GM18520 (cell line): Measurements from ENCODE around the gene NPIPA3.
A peak's percentile ranks its signal among the peaks of the same experiment; 100 is the strongest.
"Not testable (repeated sequence)": the region's sequence is repeated elsewhere in the genome, so short reads cannot be mapped to it uniquely, and the experiment has no call there.

Experiments used
- ATAC-seq: cut with Tn5 transposase; IDR thresholded peaks from one replicate; pipeline ENCODE4 v1.9.1; 2021; ENCODE audit not compliant: unreplicated experiment

NPIPA3 gene

GRCh38 chr16:14703156-14704011 lies at the start of gene NPIPA3:
TSS of gene NPIPA3 (plus strand) at chr16:14703411. CDS start at chr16:14708944, 5,533 bp downstream.
- ATAC-seq = peak; percentile 99

GRCh38 chr16:14658063-14658462 lies 45.1 kb upstream of the NPIPA3 start:
- peak; percentile 64 for ATAC-seq

- ATAC-seq = no peak
Measured at GRCh38 chr16:14667347-14668266, 35.6 kb upstream of the NPIPA3 start.

GRCh38 chr16:14668556-14669223 lies 34.5 kb upstream of the NPIPA3 start:
- ATAC-seq = no peak

GRCh38 chr16:14669776-14670175 lies 33.4 kb upstream of the NPIPA3 start:
- no peak for ATAC-seq

GRCh38 chr16:14672403-14672971 lies 30.7 kb upstream of the NPIPA3 start:
- ATAC-seq = no peak

GRCh38 chr16:14676633-14677032 lies 26.6 kb upstream of the NPIPA3 start:
- no peak for ATAC-seq

GRCh38 chr16:14677627-14678026 lies 25.6 kb upstream of the NPIPA3 start:
- ATAC-seq = no peak

- ATAC-seq = no peak
Measured at GRCh38 chr16:14678748-14679497, 24.3 kb upstream of the NPIPA3 start.

GRCh38 chr16:14680396-14680795 lies 22.8 kb upstream of the NPIPA3 start:
- not testable (repeated sequence) for ATAC-seq

GRCh38 chr16:14681115-14681514 lies 22.1 kb upstream of the NPIPA3 start:
- ATAC-seq = no peak

- ATAC-seq = no peak
Measured at GRCh38 chr16:14682121-14682520, 21.1 kb upstream of the NPIPA3 start.

GRCh38 chr16:14685870-14686793 lies 17.1 kb upstream of the NPIPA3 start:
- not testable (repeated sequence) for ATAC-seq

GRCh38 chr16:14694129-14694528 lies 9.1 kb upstream of the NPIPA3 start, which contains the start of gene PLA2G10:
TSS of gene PLA2G10 (minus strand) at chr16:14694308. CDS start at chr16:14694229, 79 bp downstream.
- not testable (repeated sequence) for ATAC-seq

GRCh38 chr16:14701859-14702258 lies 1.4 kb upstream of the NPIPA3 start:
- not testable (repeated sequence) for ATAC-seq

GRCh38 chr16:14702672-14703071 lies 539 bp upstream of the NPIPA3 start:
- ATAC-seq = not testable (repeated sequence)

- ATAC-seq = not testable (repeated sequence)
Measured at GRCh38 chr16:14733233-14733632, 30.0 kb downstream of the NPIPA3 start.

GRCh38 chr16:14740832-14741385 lies 37.7 kb downstream of the NPIPA3 start:
- not testable (repeated sequence) for ATAC-seq
